Stimulated activated CD4-positive, alpha-beta T cell treated with anti-CD3 and anti-CD28 coated beads, Interleukin-4, amount 100 ng/mL, for 24 hours (primary cell): ENCODE results near the gene PLEKHA8.
A peak's percentile ranks its signal among the peaks of the same experiment; 100 is the strongest.

Source experiments
- DNase-seq: peaks from one replicate; pipeline ENCODE4 v3.0.0-alpha.2; 2020

Gene PLEKHA8

DNA sequence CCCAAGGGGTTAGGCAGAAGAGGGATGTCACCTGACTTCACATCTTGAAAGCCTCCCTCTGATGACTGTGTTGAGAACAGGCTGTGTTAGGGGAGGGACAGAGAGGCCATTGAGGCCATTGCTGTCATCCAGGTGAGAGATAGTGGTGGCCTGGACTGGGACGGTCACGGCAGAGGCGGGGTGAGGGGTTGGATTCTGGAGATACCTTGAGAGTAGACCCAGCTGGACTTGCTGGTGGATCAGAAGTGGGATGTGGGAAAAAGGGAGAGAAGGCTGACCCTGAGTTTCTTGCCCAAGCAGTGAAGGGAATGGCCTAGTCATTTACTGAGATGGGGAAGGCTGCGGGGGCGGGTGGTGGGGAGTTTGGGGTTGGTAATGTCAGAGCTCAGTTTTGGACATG is 120.2 kb downstream of the PLEKHA8 start:
- no peak for DNase-seq

DNA sequence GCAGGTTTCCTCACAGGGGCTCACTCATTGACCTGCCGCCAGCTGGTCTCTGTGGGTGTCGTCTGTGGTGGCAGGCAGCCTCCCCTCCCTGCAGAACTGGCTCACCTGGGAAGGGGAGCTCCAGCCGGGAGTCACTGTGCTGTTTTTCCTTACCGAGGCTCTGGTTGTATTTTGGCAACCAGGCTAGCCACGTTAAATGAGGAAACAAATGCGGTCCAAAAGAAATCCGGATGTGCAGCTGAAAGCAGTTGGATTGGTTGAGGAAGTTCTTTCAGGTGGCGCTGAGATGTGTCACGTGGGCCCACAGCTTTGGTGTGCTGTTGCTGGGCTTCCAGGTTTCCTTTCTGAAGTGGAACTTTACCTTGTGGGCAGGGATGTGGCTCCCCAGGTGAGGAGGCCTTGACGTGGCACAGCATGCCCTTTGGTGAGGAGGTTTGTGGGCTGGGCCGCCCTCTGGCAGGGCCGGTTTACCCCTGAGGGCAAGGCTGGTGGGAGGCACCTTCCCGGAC is 120.8 kb downstream of the PLEKHA8 start:
- DNase-seq: peak; percentile 21

DNA sequence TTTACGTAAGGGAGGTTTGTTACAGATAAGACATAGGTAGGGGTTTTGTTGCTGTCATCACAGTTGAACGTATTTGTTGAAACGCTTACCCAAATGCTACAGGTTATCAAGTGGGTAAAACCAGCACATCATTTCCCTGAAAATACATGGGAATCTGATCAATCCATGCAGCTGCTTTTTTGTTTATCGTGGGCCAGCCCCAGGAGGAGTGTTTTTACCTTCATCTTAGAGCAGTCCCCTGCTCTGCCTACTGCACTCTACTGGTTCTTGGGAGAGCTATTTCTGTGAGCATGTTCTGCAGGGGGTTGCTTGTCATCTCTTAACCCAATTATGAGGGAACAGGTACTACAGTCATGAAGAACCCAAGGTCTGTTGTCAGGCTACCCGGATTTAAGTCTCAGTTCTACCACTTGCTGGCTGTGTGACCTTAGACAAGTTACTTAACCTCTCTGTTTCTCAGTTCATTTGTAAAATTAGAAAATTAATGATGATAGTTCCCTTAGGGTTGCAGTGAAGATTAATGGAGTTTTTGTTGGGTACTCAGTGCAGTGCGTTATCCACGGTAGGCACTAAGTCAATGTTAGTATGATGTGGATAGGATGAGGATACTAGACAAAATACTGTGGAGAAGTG is 121.5 kb downstream of the PLEKHA8 start:
- DNase-seq: no peak

DNA sequence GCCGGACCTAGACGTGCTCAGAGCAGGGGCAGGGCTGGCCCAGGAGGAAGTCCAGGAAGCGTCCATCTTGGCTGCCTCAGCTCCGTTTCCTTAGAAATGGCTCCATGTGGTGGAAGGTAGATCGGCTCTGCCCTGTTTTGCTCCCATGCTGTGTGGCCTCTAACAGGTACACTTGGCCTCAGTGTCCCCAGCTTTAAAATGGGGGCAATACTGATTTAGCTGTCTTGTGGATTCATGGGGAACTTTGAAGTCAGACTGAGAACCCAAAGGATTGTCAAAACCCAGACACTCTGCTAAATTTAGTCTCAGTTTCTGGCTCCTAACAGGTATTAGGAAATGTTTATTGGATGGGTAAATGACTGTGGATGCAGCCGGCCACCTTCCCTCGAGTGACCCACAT is 122.5 kb downstream of the PLEKHA8 start:
- no peak for DNase-seq

DNA sequence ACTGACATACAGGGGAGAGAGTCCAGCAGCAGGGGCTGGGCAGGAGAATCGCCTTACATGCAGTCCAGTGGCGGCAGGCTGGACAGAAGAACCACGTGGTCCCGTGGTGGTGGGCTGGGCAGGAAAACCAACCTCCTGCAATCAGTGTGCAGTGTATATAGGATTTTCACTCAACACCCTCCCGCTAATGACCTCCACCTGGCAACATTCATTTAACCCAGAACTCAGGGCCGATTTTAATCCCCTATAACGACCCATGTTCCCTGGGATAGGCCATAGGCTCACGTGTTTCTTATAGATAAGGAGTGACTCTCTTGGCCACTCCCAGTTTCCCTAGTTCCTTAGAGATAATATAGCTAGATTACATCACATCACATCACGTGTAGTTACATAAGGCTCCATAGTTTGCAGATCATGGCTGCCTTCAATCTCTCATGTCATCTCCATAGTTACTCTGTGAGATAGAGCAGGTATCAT is 125.9 kb downstream of the PLEKHA8 start:
- no peak for DNase-seq

DNA sequence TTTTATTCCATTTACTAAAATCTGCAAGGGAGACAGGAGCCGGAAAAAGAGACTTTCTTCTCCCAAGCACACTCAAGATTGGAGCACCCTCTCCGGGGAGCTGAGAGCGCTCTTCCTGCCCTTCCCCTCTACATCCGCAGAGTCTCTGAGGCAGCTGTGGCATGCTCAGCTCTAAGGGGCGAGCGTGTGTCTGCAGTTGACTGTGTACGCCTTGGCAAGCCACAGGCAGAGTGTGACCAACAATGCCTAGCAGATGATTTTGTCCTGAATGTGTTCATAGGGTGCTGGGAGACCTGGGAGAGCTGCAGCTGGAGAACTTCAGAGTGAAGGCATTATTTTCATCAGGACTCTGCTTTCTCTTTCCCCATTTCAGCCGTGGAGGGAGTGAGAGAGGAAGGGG is 127.3 kb downstream of the PLEKHA8 start:
- DNase-seq: no peak

DNA sequence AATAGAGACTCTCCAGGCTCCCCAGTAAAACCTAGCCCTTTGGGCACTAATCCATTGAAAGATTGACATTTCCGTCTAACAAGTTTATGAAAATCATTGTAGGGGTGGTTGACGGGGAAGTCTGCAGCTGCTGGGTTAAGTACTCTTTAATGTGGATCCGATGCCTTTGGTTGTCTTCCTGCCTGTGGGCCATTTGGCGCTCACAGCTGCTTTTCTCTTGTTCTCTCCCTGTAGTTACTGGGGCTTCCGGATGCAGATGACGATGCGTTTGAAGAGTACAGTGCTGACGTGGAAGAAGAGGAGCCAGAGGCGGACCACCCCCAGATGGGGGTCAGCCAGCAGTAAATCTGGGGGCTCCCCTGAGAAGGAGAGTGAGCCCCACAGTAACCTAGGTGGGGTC is 129.0 kb downstream of the PLEKHA8 start:
- peak; percentile 16 for DNase-seq

DNA sequence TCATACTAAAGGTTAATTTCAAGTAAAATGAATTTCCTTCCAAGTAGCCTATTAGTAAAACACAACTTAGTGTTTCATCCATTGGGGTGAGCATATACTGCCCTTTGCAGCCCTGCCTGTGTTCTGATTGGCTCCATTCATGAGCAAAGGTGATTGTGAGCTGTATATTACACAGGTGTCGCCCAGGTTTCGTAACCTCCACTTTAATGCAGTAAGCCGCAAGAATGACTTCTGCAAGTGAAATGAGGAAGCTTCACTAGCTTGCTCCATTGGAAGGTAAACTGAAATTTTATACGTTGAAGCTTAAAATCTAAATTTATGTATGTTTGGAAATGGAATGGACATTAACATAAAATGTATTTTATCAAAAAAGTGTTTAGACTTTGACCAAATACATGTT is 131.0 kb downstream of the PLEKHA8 start:
- DNase-seq: no peak

DNA sequence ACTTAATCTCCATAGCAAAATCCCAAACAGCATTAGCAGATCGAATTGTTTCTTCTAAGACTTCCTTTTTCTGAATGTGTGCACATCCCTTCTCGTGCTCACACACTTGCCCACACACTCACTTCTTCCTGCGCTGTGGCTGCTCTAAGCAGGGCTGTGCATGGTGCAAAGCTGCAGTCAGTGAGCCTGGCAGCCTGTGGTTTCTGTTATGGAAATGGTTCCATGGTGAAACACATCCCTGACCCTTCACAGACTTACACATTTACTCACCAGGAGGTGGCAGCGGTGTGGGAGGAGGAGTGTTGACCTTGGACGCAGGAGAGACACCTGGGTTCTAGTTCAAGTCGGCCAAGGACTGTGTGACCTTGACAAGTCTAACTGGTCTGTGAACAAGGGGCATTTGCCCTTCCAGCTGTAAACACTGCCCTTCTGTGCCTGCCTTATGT is 131.5 kb downstream of the PLEKHA8 start:
- no peak for DNase-seq

DNA sequence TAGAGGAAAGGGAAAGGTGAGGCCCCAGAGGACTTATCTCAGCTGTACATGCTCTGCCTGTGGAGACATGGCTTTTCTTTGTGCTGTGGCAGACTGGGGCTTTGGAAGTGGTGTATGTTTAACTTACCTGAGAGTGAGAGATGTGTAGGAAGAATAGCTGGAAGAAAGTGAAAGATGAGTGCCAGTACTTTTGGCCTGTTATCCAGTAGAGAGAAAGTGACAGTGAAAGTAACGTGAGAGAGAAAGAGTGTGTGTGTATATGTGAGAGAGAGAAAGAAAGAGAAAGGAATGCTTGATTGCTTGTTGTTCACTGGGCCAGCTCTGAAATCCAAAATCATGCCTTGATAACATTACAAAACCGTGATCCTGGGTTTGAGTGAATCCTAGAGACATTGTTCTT is 132.1 kb downstream of the PLEKHA8 start:
- no peak for DNase-seq

DNA sequence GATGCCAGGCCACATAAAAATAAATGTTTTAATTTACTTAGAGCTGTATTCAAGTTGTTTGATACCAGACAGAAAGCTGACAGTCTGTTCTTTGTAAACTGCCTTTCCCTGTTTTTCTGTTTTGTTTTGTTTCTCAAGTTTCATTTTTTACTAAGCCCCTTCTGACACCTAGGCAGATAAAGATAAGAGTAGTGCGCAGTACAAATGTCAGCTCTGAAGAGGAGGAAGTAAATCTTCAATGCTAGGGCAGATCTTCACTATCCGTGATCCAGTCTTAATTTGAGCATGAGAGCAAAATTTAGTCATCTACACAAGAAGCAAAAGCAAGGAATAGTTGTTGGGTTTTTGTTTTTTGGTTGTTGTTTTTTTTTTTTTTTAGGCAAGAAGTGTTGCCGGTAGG is 133.9 kb downstream of the PLEKHA8 start:
- no peak for DNase-seq

DNA sequence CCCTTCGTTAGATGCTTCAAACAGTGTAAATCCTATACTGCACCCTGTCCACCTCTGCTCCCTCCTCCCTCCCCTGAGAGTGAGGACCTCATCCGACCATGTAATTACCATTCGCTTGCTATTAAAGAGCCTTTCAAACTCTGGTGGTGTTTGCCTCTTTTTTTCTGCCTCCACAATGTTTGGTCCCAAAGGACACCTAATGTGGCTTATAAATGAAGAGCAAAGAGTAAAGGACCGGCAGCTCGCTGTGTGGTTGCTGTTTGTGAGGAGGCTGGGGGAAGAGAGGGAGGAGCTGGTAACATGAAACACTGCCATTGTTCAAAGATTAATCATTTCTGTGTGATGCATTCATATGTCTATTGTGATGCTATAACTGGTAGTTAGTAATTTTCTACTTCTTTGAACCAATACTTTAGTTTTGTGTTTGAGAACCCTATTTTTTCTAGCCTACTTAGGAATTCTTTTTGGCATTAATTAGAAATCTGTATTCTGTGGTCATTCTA is 134.5 kb downstream of the PLEKHA8 start:
- no peak for DNase-seq

DNA sequence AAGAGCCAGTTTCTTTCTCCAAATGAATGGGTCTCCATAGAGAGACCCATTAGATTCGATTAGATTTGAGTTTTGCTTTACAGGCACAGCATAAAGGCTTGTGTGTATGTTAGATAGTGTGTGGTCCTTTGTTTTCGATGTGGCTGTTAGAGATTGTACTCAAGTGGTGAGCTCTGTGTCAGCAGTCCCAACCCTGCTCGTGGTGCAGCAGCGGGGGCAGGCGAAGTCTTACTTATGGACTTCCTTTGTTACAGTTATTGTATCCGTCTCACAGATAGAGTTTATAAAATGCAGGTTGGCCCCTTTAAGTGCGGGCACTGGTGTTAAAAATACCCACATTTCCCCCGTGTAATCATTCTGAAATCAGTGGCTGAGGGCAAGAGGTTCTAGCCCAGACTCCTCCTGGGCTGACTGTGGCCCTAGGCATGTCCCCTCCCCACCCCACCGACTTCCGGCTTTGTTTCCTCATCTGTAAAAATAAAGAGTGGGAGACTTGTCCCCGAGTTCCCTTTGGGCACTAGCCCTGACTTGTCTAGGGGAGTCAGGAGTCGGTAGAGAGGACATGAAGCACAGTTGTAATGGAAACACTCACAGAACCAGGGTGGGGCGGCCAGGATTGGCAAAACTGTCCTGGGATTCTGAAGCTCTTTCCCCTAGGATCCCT is 135.2 kb downstream of the PLEKHA8 start:
- DNase-seq: no peak

DNA sequence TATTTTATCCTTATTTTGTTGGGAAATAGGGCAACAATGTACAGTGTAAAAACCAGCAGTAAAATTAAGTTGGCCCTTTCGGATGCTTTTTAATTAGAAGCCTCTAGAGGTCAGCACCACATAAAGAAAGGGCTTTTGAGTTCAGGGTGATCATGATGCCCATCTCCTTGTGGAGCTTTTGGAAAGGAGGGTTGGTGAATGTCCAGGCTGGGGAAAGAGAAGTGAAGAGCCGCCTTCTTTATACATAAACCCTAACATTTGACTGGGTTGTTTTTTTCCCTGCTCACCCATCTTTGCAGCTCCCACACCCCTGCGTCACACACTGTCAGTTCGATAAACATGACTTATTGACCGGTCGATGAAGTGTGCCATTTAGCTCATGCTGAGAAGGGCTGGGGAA is 136.4 kb downstream of the PLEKHA8 start:
- no peak for DNase-seq

DNA sequence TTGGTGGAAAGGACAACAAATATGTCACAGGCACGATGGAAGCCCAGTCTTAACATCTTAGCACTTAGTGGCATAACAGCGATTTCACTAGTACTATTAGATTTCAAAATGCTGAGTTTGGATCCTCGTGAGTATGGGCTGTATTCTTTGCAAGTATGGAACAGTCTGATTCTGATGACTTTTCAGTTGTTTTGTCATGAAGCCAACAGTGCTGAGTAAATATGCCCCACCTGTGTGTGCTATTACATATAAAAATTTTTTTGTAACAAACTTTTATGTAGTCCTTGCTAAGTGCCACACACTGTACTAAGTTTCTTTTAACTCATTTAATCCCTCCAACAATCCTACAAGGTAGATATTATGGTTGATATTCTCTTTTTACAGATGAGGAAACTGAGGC is 137.4 kb downstream of the PLEKHA8 start:
- no peak for DNase-seq

DNA sequence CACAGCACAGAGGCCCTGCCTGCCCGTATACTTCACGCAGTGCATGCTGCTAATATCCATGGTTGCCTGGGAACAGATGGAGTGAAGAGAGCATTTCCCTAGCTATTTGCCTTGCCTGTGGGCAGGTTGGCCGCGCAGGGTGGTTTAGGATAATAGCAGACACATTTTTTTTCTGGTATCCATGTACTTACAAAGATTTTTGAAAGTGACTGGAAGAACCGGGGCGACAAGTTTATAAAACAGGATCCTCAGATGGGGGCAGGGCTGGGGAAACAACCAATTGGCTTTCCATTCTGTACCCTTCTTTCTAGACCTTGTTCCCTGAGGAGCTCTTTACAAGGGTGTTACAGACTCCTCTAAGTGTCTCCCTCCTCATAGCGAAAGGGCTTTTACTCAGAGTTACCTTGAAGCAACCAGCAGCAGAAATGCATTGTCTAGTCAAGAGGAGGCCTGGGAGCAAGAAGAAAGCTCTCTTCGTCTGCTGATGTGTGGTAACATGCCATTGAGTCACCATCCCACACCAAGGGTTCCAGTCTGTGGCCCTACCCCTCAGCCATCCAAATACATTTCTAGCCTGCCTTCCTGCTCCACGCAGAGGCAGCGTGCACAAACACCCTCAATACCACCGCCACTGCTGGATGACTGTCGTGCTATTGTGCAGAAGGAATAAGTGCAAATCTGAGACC is 138.1 kb downstream of the PLEKHA8 start:
- no peak for DNase-seq

DNA sequence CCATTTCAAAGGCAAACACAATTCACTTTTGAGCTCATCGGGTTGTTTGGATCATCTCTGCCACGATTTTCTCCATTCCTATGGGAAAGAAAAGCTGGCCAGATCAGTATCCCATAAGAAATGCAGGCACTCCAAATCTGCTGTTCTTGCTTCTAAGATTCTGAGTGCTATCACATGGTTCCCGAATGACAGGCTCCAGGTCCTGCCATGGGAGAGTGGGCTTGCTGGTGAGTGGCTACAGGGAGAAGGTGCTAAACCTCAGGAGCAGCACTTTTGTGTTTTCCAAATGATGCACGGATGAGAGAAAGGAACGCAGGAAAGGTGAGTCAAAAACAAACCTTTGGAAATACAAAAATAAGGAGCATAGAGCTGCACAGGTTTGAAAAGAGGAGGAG is 138.6 kb downstream of the PLEKHA8 start:
- DNase-seq: no peak

DNA sequence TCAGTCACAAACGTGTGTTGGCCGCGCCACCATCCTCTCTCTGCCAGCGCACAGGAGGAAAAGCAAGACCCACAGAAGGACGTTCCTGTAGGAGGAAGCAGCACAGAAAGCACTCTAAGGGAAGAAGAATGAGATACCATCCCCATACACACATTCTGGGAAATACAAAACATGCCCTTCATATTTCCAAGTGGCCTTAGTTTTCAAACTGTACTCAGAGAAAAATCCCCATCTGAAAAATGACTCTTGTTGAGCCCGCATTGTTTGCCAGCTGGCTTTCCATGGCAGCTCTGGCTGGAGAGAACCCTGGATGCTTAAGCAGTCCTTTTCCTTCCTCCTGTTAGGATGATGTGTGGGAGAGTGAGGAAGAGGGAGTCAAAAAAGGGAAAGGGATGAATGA is 139.7 kb downstream of the PLEKHA8 start:
- DNase-seq: no peak

DNA sequence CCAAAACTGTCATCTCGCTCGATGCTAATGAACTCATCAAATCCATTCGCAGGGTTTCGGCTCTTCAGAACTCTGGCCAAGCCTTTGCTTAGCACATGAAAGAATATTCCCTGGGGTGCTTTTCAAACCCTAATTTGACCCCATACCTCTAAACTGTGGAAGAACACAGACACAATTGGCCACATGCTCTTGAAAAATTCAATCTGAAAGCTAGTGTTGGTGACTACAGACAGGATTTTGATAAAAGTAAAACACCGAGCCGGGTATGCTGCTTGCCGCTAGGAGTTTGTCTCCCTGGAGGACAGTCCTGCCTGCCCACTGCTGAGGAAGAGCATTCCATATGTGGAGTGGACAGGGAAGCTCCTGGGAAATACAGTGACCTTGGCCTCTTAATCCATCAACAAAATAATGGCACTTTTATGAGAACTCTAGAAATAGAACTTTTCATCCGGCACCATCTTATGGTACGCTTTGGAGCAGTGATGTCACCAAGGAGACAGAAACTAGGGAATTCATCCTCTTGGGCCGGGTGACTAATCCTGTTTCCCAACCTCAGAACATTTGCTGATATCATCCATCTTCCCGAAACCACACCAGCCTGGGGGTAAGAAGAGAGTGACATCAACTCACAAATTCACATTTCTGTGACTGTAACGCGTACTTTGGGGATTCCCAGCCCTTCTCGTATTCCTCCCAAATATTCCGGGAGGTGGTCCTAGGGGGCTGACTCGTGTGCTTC is 140.8 kb downstream of the PLEKHA8 start:
- DNase-seq: no peak

DNA sequence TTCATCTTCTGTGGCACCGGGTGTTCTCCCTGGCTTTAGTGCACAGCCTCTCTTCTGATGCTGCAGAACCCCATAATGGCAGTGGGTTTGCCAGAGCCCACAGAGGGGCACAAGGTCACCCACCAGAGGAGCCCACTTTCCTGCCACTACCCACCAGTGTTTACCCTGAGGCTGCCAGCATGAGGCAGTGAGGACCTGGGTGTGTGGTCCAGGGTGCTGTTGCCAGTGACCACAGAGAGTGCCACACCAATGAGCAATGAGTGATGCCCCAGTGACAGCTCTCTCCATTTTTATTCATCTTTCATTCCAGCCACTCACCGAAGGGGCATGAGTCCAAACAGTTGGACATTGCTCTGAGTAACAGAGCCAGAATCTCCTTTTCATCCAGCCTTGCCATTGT is 141.4 kb downstream of the PLEKHA8 start:
- no peak for DNase-seq

DNA sequence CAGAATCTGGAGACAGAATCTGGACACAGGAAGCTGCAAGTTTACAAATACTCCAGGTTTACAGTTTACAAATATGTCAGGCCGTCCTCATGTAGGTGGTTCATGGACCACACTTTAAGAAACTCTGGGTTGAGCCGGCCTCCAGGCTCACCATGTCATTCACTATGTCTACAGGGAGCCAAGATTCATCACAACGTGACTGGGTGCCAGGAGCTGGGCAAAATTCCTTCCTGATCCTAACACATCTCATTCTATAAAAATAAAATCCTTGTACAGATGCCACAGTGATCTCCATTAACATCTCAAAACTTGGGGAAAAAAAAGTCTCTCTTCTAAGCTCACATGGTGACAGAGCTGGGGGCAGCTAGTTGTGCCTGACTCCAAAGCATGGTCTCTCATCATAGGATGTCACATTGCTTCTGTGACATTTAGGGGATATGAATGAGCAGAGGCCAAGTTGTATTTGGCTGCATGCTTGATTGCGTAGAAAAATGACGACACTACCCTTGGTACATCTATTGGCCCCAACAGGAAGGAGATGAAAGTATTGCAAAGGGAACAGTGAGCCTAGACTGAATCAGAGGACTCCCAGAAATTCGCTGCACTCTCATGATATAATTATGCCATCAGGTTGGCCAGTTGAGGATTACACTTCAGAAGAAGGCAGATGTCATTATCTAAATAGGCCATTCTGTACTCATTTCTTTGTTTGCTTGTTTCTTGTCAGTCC is 142.4 kb downstream of the PLEKHA8 start:
- DNase-seq: no peak

DNA sequence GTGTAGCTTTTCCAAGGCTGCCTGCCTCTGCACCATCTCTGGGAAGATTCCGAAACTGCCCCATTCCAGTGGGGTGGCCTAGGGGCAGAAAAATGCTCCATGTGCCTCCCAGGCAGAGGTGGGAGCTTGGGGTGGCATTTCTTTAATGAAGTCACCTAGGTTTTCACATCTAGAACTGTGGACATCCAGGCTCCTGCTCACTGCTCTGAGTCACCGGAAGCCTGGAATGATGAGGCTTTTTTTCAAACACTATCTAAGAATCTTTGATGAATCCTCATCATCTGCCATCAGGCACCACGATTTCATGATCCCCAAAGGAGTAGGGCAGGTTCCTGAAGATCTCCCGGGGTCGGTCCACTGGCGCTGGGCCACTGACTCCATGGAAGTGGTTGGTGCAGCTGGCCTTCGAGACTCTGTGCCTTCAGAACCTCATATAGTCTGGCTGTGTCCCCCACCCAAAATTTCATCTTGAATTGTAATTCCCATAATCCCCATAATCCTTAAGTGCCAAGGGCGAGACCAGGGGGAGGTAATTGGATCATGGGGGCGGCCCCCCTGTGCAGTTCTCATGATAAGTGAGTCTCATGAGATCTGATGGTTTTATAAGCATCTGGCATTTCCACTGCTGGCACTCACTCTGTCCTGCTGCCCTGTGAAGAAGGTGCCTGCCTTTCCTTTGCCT is 143.7 kb downstream of the PLEKHA8 start:
- no peak for DNase-seq
